Measurements from ENCODE around the gene HIGD1A. TPM values are rescaled to one million over a fixed set of nuclear protein-coding genes. Genes with fewer than 3 reads are reported as not detected.

Gene HIGD1A
- total RNA-seq, 2 donors from 2014 or later, result 163 to 169 TPM

DNA sequence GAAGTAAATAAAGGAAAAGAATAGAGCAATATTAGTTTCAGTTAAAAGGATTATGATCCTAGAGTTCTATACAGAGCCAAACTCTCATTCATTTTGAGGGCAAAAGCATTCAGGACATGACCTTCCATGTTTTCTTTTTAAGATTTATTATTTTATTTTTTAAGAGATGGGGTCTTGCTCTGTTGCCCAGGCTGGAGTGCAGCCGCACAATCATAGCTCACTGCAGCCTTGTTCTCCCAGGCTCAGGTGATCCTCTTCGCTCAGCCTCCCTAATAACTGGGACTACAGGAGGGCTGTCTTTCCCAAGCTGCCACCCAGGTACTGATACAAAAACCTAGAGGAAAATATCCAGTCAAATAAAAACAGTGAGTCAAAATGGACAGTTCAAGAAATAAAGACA, 17.7 kb downstream of the HIGD1A start:
- Histone ChIP-seq H3K27ac (no peak overlapping the region), H3K4me3 (no peak overlapping the region), H3K4me1 (ENCODE audit: control insufficient read depth in 1 of 2, low read depth in 2 of 2) (no peaks in the 10 kb centered on the region), H3K27me3 (replicated peaks; ENCODE audit: insufficient read depth) (no peaks in the 10 kb centered on the region), H3K36me3 (no peaks in the 10 kb centered on the region), H3K9me3 (no peaks in the 10 kb centered on the region)
- ATAC-seq (ENCODE audit: insufficient number of reproducible peaks, low FRiP score, low read depth) (no peak), DNase-seq (ENCODE audit: low spot score) (no peak)
- TF ChIP-seq, protein P1, sequence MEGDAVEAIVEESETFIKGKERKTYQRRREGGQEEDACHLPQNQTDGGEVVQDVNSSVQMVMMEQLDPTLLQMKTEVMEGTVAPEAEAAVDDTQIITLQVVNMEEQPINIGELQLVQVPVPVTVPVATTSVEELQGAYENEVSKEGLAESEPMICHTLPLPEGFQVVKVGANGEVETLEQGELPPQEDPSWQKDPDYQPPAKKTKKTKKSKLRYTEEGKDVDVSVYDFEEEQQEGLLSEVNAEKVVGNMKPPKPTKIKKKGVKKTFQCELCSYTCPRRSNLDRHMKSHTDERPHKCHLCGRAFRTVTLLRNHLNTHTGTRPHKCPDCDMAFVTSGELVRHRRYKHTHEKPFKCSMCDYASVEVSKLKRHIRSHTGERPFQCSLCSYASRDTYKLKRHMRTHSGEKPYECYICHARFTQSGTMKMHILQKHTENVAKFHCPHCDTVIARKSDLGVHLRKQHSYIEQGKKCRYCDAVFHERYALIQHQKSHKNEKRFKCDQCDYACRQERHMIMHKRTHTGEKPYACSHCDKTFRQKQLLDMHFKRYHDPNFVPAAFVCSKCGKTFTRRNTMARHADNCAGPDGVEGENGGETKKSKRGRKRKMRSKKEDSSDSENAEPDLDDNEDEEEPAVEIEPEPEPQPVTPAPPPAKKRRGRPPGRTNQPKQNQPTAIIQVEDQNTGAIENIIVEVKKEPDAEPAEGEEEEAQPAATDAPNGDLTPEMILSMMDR (IDR thresholded peaks at IDR 0.05), result no peak

DNA sequence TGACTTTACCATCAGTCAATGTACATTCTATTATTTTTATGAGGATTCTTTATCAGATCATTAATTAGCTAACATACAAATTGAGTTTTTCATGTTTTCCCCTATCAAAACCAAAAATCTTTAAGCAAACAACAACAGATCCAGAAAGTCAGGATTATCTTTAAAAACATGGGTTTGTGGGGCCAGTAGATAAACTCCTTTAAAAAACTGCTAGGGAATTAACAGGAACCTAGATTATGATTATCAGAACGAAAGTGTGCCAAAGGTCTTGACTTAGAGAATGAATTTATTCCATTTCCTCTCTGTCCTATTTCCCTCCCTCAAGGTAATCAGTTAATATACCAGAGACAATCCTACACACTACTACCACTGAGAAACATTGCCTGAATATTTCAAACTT, 18.1 kb downstream of the HIGD1A start:
- TF ChIP-seq, protein P1 (IDR thresholded peaks at IDR 0.05), result no peak

DNA sequence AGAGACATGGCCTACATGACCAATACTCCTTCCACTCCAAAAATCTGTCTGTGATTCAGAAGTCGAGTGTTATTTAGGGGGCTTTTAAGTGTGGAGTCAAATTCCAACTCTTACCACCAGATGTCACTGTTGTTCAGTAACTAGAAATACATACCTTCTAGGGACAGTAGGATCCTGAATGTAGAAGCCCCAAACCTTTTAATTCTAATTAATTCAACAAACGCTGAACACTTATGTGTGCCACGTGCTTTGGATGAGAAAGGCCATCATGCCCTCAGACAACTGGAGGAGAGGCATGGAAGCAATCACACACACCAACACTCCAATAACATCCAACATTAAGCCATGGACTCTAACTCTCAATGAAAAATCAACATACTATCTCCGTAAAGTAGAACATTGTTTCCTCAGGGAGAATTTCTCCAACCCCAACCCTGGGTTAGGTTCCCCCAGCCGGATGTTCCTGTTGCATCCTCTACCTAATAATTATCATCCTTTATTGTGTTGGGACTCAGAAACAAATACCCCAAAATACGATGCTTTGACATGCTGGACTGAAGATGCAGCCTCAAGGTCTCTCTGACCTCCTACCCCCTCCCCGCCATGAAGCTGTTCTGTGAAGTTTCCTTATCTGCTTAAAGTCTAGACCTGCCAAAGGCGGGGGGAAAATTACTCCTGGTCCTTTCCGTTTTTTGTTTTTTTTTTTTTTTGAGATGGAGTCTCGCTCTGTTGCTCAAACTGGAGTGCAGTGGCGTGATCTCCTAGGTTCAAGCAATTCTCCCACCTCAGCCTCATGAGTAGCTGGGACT, 23.2 kb downstream of the HIGD1A start:
- Histone ChIP-seq H3K27ac (peak overlapping the region in 1 of 2 donors; percentile 26), H3K9me3 (no peaks in the 10 kb centered on the region), H3K36me3 (no peaks in the 10 kb centered on the region), H3K4me3 (no peak overlapping the region), H3K4me1 (ENCODE audit: control insufficient read depth in 1 of 2, low read depth in 2 of 2) (peaks cover 0 to 33% of the 10 kb centered on the region in 2 donors), H3K27me3 (replicated peaks; ENCODE audit: insufficient read depth) (no peaks in the 10 kb centered on the region)
- TF ChIP-seq, protein P1 (IDR thresholded peaks at IDR 0.05), result peak; percentile 78
- ATAC-seq (ENCODE audit: insufficient number of reproducible peaks, low FRiP score, low read depth), result peak; percentile 56
- DNase-seq (ENCODE audit: low spot score), result no peak

More for the DNA sequence above, 18.1 kb downstream of the HIGD1A start:
- no peak for ATAC-seq (ENCODE audit: insufficient number of reproducible peaks, low FRiP score, low read depth)
- Histone ChIP-seq H3K27ac (no peak overlapping the region), H3K27me3 (replicated peaks; ENCODE audit: insufficient read depth) (no peaks in the 10 kb centered on the region), H3K9me3 (no peaks in the 10 kb centered on the region), H3K4me1 (ENCODE audit: control insufficient read depth in 1 of 2, low read depth in 2 of 2) (no peaks in the 10 kb centered on the region), H3K36me3 (no peaks in the 10 kb centered on the region), H3K4me3 (no peak overlapping the region)
- no peak for DNase-seq (ENCODE audit: low spot score)

DNA sequence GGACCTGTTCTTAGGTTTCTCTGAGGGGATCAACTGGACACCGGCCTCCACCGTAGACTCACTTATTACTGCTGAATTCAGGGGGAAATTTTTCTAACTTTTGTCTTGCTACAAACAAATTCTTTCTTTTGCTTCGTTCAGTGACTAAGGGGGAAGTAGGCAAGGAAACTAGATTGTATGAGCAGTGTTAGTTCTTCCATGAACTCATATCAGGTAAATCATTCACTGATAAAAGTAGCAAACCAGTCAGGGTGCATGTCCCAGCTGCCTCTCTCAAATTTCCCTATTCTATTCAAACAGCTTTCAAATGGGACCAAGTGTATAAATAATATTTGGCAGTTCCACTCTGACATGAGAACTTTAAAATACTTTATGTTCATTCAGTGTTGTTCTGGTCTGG, 23.9 kb downstream of the HIGD1A start:
- H3K27ac ChIP-seq, result peak overlapping the region; percentile 26 to 63
- TF ChIP-seq, protein P1 (IDR thresholded peaks at IDR 0.05), result no peak
- no peaks in the 10 kb centered on the region for H3K36me3 ChIP-seq
- peaks cover 0 to 33% of the 10 kb centered on the region in 2 donors for H3K4me1 ChIP-seq (ENCODE audit: control insufficient read depth in 1 of 2, low read depth in 2 of 2)
- H3K4me3 ChIP-seq, result no peak overlapping the region
- no peak for DNase-seq (ENCODE audit: low spot score)
- ATAC-seq (ENCODE audit: insufficient number of reproducible peaks, low FRiP score, low read depth), result no peak
- H3K27me3 ChIP-seq (replicated peaks; ENCODE audit: insufficient read depth), result no peaks in the 10 kb centered on the region
- H3K9me3 ChIP-seq, result no peaks in the 10 kb centered on the region

DNA sequence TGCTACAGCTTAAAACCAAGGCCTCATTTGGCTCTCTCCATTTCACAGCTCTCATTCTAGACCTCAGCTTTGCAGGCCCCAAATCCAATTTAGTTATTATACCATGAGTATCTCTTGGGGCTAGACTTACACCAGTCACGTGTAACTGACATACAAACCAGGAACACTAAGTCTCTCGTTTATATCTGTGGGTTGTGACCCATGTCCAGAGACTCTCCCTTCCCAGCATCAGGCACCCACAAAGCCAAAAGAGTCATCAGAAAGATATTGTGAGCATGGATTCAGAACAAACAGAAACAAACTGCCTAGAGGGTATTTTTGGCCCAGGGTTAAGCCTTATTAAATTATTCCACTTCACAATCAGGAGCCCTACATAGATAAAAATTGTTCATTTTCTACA, 25.6 kb downstream of the HIGD1A start:
- TF ChIP-seq, protein P1 (IDR thresholded peaks at IDR 0.05), result no peak
- Histone ChIP-seq H3K27me3 (replicated peaks; ENCODE audit: insufficient read depth) (no peaks in the 10 kb centered on the region), H3K27ac (peak overlapping the region; percentile 26 to 51), H3K4me1 (ENCODE audit: control insufficient read depth in 1 of 2, low read depth in 2 of 2) (peaks cover 0 to 36% of the 10 kb centered on the region in 2 donors), H3K4me3 (no peak overlapping the region), H3K36me3 (no peaks in the 10 kb centered on the region), H3K9me3 (no peaks in the 10 kb centered on the region)
- ATAC-seq (ENCODE audit: insufficient number of reproducible peaks, low FRiP score, low read depth), result no peak
- DNase-seq (ENCODE audit: low spot score), result no peak
